ENCODE results near the gene ATP8A1.
"Not testable (repeated sequence)": the region's sequence is repeated elsewhere in the genome, so short reads cannot be mapped to it uniquely, and the experiment has no call there.

The ATP8A1 gene

GRCh38 chr4:42654631-42655268 lies 2.2 kb downstream of the ATP8A1 start:
- H3K4me3 ChIP-seq (ENCODE audit: low read depth, low read length) = no peak overlapping the region
- no peak for TF ChIP-seq MYC (IDR thresholded peaks at IDR 0.05; ENCODE audit: low read depth, low read length)
- no peak for TF ChIP-seq MAX (IDR thresholded peaks at IDR 0.05; ENCODE audit: low read depth, low read length)
- peak; percentile 74 for DNase-seq (ENCODE audit: low read depth)

GRCh38 chr4:42653626-42654560 lies 3.0 kb downstream of the ATP8A1 start:
- no peak for TF ChIP-seq MYC (IDR thresholded peaks at IDR 0.05; ENCODE audit: low read depth, low read length)
- no peak for TF ChIP-seq CTCF (IDR thresholded peaks at IDR 0.05; ENCODE audit: low read depth, low read length)
- no peak for TF ChIP-seq MAX (IDR thresholded peaks at IDR 0.05; ENCODE audit: low read depth, low read length)
- TF ChIP-seq POLR2A (IDR thresholded peaks at IDR 0.05; ENCODE audit: extremely low read depth, insufficient read length) = no peak
- DNase-seq (ENCODE audit: low read depth) = no peak
- no peak overlapping the region for H3K4me3 ChIP-seq (ENCODE audit: low read depth, low read length)

- H3K4me3 ChIP-seq (ENCODE audit: low read depth, low read length); DNase-seq (ENCODE audit: low read depth): not testable (repeated sequence)
Measured at GRCh38 chr4:42652529-42653231, 4.2 kb downstream of the ATP8A1 start.

GRCh38 chr4:42649870-42650269 lies 7.0 kb downstream of the ATP8A1 start:
- TF ChIP-seq POLR2A (IDR thresholded peaks at IDR 0.05; ENCODE audit: extremely low read depth, insufficient read length) (no peak), MYC (IDR thresholded peaks at IDR 0.05; ENCODE audit: low read depth, low read length) (no peak), CTCF (IDR thresholded peaks at IDR 0.05; ENCODE audit: low read depth, low read length) (no peak)
- no peak overlapping the region for H3K4me3 ChIP-seq (ENCODE audit: low read depth, low read length)
- no peak for DNase-seq (ENCODE audit: low read depth)

- no peak for TF ChIP-seq MAX (IDR thresholded peaks at IDR 0.05; ENCODE audit: low read depth, low read length)
- no peak for TF ChIP-seq MYC (IDR thresholded peaks at IDR 0.05; ENCODE audit: low read depth, low read length)
- DNase-seq (ENCODE audit: low read depth) = no peak
- H3K4me3 ChIP-seq (ENCODE audit: low read depth, low read length) = no peak overlapping the region
Measured at GRCh38 chr4:42646999-42647541, 9.8 kb downstream of the ATP8A1 start.

GRCh38 chr4:42646013-42646784 lies 10.7 kb downstream of the ATP8A1 start:
- H3K4me3 ChIP-seq (ENCODE audit: low read depth, low read length) = no peak overlapping the region
- DNase-seq (ENCODE audit: low read depth) = no peak
- TF ChIP-seq POLR2A (IDR thresholded peaks at IDR 0.05; ENCODE audit: extremely low read depth, insufficient read length) = no peak
- TF ChIP-seq CTCF (IDR thresholded peaks at IDR 0.05; ENCODE audit: low read depth, low read length) = no peak
- no peak for TF ChIP-seq MYC (IDR thresholded peaks at IDR 0.05; ENCODE audit: low read depth, low read length)
- TF ChIP-seq MAX (IDR thresholded peaks at IDR 0.05; ENCODE audit: low read depth, low read length) = no peak

Data from NB4 (cell line).